Right lobe of liver (tissue), 4 donors: ENCODE data around the gene DHDDS.

Source experiments
- CTCF ChIP-seq, 4 donors: fragments of 200-600 bp in 3 of 4; fragments of 450-650 bp in 1 of 4; IDR thresholded peaks; one replicate each; pipeline versions ENCODE4 v1.5.1 to v1.8.0; 2016 to 2022; ENCODE audit warnings: antibody characterized with exemption in 4 of 4, mild to moderate bottlenecking in 2 of 4
- POLR2A ChIP-seq: fragments of 450-650 bp; IDR thresholded peaks from one replicate; pipeline ENCODE4 v1.6.1; 2017; ENCODE audit warnings: antibody characterized with exemption, mild to moderate bottlenecking
- donor health status: DM: no; HTN: no; CAD: no.
- donor health status: DM: no; HTN: no; CAD: no.
- donor health status: DM: no; HTN: yes; CAD: no.

- TF ChIP-seq CTCF (IDR thresholded peaks at IDR 0.05) (no peak), POLR2A (no peak)
Measured at GRCh38 chr1:26520339-26520738, 88.2 kb downstream of the DHDDS start.
